NCI-H2227 treated with DMSO at 0.1 percent for 48 hours (cell line): Measurements from ENCODE around the gene KCNN3.

Experiments used
- DNase-seq: peaks from one replicate; lab custom pipeline; 2025; lab: John Stamatoyannopoulos, UW

The KCNN3 gene

DNA sequence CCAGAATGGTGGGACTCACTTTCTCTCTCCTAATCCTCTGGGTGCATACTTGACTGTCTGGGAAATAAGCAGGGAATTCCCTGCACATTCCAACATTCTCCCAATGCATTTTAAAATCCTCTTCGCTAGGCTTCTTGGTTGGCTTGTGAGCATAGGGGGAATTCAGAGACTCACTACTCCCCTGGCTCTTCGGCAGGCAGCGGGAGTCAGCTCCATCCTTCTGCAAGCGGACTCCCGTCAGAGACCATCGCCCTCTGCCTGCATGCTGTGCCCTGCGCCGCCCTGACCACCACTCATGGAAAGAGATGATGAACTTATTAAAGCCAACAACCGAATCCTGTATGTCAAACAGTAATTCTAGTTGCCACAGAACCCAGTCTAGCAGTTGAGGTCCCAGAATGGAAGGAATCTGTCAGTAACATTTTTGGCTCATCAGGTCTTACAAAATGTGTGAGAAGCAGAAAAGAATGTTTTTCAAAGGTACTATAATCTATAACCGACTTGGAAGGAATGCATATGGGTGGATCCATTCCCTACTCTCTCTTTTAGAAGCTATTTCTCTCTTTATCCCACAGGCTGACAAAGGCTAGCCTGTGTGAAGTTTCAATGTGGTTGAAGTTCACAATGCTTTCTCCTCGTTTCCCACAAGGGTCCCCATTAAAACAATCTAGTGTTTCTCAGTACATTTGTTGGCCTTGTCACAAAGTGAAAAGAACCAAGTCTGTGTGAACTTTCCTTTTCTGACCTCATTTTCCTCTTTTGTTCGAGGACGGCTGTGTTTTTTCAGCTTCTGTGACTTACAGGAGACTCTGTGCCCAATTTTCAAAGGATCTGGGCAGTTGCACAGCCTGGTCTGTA lies 143.0 kb downstream of the KCNN3 start:
- DNase-seq, result no peak

DNA sequence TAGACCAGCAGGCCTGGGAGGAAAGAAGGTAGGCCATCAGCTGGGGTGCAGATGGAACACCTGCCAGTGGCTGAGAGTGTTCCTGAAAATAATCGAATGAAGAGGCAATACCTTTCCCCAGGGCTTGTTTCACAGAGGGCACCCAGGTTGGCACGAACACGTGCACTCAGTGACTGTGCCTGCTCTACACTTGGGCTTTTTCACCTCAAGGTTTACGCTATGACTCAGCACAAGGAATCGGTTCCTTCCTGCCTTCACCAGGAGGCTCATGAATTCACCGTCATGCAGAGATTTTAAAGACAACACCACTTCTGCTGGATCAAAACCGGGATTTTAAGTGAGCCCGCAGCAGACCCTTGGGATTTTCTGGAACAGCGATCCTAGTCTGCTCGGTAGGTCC lies 143.6 kb downstream of the KCNN3 start:
- DNase-seq, result no peak

DNA sequence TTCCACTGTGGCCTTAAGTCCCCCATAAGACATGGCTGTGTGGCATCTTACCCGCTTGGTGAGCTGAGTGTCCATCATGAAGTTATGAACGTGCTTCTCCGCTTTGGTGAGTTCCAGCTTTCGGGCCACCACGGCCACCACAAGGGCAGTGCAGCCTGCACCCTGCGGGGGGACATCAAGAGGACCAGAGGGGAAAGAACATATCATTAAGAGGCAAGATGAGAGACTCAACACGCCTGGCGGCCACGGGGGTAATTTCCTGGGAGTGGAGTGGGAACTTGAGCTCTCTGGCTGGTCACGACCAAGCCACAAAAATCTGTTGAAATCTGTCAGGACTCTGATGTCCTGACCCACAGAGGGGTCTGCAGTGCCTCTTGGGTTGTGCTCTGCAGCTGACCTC lies 144.2 kb downstream of the KCNN3 start:
- DNase-seq, result no peak

GRCh38 chr1:154720328-154721297 lies 149.5 kb downstream of the KCNN3 start:
- DNase-seq, result no peak

GRCh38 chr1:154719586-154720327 lies 150.3 kb downstream of the KCNN3 start:
- no peak for DNase-seq

DNA sequence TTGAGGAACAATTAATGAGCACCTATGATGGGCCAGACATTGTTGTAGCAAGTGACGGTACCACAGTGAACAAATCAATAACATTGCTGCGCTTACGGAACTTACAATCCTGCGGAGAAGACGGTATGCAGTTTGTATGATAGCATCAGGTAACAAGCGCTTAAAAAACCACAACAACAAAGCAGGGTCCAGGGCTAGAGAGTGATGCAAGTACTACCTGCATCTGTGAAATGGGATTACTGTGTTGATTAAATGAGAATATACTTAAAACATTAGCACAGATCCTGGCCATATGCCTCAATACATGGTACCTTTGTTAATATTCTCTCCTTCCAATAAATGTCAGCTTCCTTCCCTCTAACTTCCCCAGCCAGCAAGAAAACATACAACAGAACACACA lies 151.5 kb downstream of the KCNN3 start:
- DNase-seq, result no peak

DNA sequence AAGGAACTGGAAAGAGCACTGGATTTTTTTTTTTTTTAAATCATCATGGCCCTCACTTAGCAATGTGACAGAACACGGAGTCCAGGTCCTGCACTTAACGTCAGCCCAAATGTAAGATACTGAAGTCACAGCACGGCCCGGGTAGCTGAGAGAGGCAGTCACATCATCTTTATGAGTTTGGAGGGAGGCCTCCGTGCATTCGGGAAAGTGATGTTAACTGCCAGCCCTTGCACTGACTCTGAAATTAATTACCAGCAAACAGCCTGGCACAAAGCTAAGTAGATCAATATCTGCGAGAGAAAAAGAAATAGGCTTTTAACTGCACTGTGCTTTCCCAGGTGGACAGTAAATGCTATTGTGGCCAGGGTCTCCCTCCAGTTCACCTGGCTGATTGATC lies 152.6 kb downstream of the KCNN3 start:
- no peak for DNase-seq

- DNase-seq, result no peak
These were observed 153.2 kb downstream of the KCNN3 start for GRCh38 chr1:154716614-154717527.

- DNase-seq, result no peak
These were observed 154.1 kb downstream of the KCNN3 start for GRCh38 chr1:154716011-154716410.

GRCh38 chr1:154715385-154715784 lies 154.7 kb downstream of the KCNN3 start:
- DNase-seq, result no peak

DNA sequence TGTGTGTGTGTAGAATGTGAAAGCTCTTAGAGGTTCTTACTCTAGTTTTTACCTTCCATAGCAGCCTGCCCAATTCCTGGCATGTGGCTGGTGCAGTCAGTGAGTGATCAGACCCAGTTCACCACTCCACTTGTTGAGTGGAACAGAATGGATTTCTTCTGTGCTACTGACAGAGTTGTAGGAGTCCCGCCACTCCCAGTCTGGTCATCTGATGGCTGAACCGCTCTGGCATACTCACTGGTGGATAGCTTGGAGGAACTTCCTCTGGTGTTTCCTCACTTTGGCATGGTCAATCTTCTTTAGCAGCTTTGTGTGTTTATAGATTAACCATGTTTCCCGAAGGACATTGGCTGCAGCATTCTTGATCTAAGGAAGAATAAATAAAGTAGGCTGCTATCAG lies 155.4 kb downstream of the KCNN3 start:
- no peak for DNase-seq

DNA sequence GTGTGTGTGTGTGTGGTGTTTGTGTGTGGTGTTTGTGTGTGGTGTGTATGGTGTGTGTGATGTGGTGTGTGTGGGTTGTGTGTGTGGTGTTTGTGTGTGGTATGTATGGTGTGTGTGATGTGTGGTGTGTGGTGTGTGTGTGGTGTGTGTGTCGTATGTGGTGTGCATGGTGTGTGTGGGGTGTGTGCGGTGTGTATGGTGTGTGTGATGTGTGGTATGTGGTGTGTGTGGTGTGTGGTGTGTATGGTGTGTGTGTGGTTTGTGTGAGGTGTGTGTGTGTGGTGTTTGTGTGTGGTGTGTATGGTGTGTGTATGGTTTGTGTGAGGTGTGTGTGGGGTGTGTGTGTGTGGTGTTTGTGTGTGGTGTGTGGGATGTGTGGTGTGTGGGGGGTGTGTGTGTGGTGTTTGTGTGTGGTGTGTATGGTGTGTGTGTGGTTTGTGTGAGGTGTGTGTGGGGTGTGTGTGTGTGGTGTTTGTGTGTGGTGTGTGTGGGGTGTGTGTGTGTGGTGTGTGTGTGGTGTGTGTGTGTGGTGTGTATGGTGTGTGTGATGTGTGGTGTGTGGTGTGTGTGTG lies 155.9 kb downstream of the KCNN3 start:
- no peak for DNase-seq

DNA sequence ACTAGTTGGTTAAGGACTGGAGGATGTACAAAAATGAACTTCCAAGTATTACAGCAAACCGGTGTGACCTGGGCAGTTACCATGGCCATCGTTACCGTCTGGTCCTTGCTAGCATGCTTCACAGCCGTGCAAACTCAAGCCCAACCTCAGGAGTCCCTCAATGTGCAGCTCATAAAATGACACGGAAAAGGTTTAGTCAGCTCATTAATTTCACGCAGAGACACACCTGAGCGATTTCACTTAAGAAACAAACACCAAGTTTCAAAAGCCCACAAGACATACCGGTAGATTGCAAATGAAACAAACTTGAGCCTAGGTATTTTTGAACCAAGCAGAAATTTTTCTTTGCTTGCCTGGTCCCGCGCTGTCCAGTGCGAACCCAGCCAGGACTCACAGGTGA lies 157.1 kb downstream of the KCNN3 start:
- DNase-seq, result no peak

DNA sequence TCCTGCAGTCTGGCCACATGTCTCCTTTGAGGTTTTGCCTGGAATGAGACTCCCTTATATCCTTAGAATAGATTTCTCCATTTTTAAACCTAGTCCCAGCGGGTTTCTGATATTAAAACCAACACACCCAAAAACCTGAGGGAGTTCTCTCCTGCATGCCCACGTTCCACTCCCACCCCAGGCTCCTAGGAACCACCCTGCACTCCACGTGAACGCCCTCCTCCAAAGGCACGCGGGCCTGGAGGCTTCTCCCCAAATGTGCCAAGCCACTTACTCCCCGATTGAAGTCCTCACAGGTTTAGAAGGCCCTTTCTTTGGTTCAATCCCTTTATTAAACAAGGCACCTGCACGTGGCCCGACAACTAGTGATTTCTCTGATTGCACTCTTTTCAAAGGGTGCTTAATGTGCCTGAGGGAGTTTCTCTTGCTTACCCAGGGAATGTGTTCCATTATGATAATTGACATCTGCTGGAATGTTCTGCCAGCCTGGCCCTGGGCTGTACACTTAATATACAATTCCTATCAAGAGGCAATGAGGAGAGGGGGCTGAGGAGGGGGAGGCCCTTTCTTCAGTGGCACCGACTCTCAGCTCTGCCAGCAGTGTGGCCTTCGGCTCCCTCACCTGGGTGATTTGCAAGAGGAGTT lies 157.8 kb downstream of the KCNN3 start:
- DNase-seq, result no peak

GRCh38 chr1:154711416-154711815 lies 158.7 kb downstream of the KCNN3 start:
- no peak for DNase-seq

DNA sequence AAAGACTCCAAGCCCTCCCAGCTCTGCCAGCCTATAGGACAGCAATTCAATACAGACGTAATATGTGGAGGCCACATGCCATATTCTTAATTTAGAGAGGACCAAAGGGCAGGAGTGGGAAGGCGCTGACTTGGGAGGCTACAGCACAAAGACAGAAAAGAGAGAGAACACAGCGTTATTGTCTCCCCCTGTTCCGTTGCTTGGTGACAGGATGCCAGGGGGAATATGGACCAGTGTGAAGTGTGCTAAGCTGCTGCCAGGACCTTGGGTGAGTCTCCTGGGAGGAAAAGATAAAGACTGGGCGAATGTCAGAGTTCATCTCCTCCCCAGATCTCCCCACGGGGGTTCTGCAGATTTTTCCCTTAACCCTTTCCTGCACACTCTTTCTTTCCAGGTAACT lies 160.0 kb downstream of the KCNN3 start:
- no peak for DNase-seq

GRCh38 chr1:154707901-154708463 lies 162.1 kb downstream of the KCNN3 start:
- DNase-seq, result peak; percentile 77

- no peak for DNase-seq
These were observed 163.2 kb downstream of the KCNN3 start for GRCh38 chr1:154706851-154707250.

- no peak for DNase-seq
These were observed 164.5 kb downstream of the KCNN3 start for GRCh38 chr1:154705544-154705943.

GRCh38 chr1:154703170-154703569 lies 166.9 kb downstream of the KCNN3 start:
- no peak for DNase-seq
